Heart left ventricle (tissue), 16 donors: Measurements from ENCODE around the gene CNP. TPM values are rescaled to one million over a fixed set of nuclear protein-coding genes. Genes with fewer than 3 reads are reported as not detected.

Experiments
- ATAC-seq, 4 donors: fragments of 200-7000 bp; cut with Tn5 transposase; one replicate each; pipeline ENCODE4 v1.9.1; 2020 to 2022; ENCODE audit warnings: moderate library complexity in 4 of 4, mild to moderate bottlenecking in 3 of 4, moderate number of reproducible peaks in 1 of 4
- DNase-seq, 5 donors: peaks; one replicate each; pipeline ENCODE4 v3.0.0-alpha.2; 2020
- H3K27ac ChIP-seq, 12 donors: fragments of 200-600 bp; sonication (generic) in 4 of 12; one replicate each; pipeline versions ENCODE4 v1.5.0 to v1.8.0; 2016 to 2022; ENCODE audit warnings: mild to moderate bottlenecking in 2 of 12
- H3K27me3 ChIP-seq, 9 donors: fragments of 200-600 bp; sonication (generic) in 2 of 9; one replicate each; pipeline versions ENCODE4 v1.5.1 to v1.8.0; 2016 to 2022; ENCODE audit warnings: mild to moderate bottlenecking in 3 of 9
- H3K36me3 ChIP-seq, 9 donors: fragments of 200-600 bp; sonication (generic) in 2 of 9; one replicate each; pipeline versions ENCODE4 v1.5.0 to v1.8.0; 2018 to 2022; ENCODE audit warnings: mild to moderate bottlenecking in 2 of 9
- H3K4me1 ChIP-seq, 12 donors: fragments of 200-600 bp; sonication (generic) in 4 of 12; one replicate each; pipeline versions ENCODE4 v1.5.0 to v1.8.0; 2016 to 2022; ENCODE audit warnings: mild to moderate bottlenecking in 3 of 12
- H3K4me3 ChIP-seq, 12 donors: fragments of 200-600 bp; sonication (generic) in 4 of 12; one replicate each; pipeline versions ENCODE4 v1.5.0 to v1.8.0; 2017 to 2022; ENCODE audit warnings: mild to moderate bottlenecking in 9 of 12, moderate library complexity in 4 of 12
- H3K9me3 ChIP-seq, 12 donors: fragments of 200-600 bp; sonication (generic) in 4 of 12; one replicate each; pipeline versions ENCODE4 v1.5.0 to v1.8.0; 2016 to 2022; ENCODE audit warnings: mild to moderate bottlenecking in 1 of 12
- CTCF ChIP-seq, 12 donors: fragments of 200-600 bp; sonication (generic) in 4 of 12; IDR thresholded peaks; one replicate each; pipeline versions ENCODE4 v1.5.0 to v1.8.0; 2018 to 2022; ENCODE audit warnings: antibody characterized with exemption in 12 of 12, mild to moderate bottlenecking in 5 of 12
- POLR2A ChIP-seq, 2 donors: fragments of 450-650 bp; IDR thresholded peaks; one replicate each; pipeline ENCODE4 v1.6.1; 2017; ENCODE audit warnings: antibody characterized with exemption in 2 of 2, mild to moderate bottlenecking in 2 of 2, moderate library complexity in 2 of 2
- WGBS, 4 donors: extraction: QIAGEN DNeasy Blood & Tissue Kit in 2 of 4; methylation state at CpG; one replicate each; pipeline versions ENCODE4 v1.1.5 to v1.1.7; 2013 to 2018; 5-methylcytosine and 5-hydroxymethylcytosine counted together
- intact Hi-C, 10 donors: fragments of 100-400 bp; cut with DNase I; formaldehyde crosslinking; loops; one replicate each; pipeline versions ENCODE4 v1.11.1 to v1.14.2; 2022
- polyA plus RNA-seq, 2 donors: library from polyadenylated mRNA; stranded (reverse); fragments of 200-250 nt; gene quantifications; one replicate each; pipeline ENCODE4 v1.2.3, GENCODE V29; 2013
- total RNA-seq, 9 donors: library from RNA; depleted of rRNA in 2 of 9; stranded (reverse); fragments of >200 nt in 2 of 9; fragmentation: NEBNext Ultra II Directional in 3 of 9; extraction: Animal tissue kit (Norgen Biotek cat#: 25700) in 3 of 9; gene quantifications; one replicate each; pipeline versions ENCODE4 v1.1.0 to v1.2.4, GENCODE V29; 2016 to 2023
- donor health status: ischemic (EF 13 %, LVEDD 7.1; RV severe dilation, severe dysfunction).
- donor health status: healthy with polysubstance abuse.
- donor health status: DM: no; HTN: yes; CAD: no.
- donor health status: DM: no; HTN: no; CAD: no.
- donor health status: ischemic (EF 25% LVEDD 6.9; RV normal size, moderate dysfunction).
- donor health status: ischemic (EF 25% LVEDD 5.7; RV mildly dilated, moderate dysfunction).
- donor health status: healthy.
- donor health status: DM: yes; HTN: yes; CAD: no.
- donor health status: ischemic (EF 35%, LVEDD 5.7; RV mildly dilated, moderate dysfunction).
- donor health status: nonischemic (EF 11% LVEDD 7.7; RV severe dilation, severe dysfunction).
- donor health status: DM: yes; HTN: yes; CAD: no.
- donor health status: PGD.
- donor health status: ischemic (EF 29% LVEDD 5.4; RV normal size, mild dysfunction).
- donor health status: nonischemic (EF 23%, LVEDD 6.1; RV moderate dilation, normal function).

Gene CNP
- total and polyA plus RNA-seq, 11 donors: 19.3 to 49.1 (median 27.5) TPM

- DNase-seq (peak in 1 of 5 donors; percentile 26), ATAC-seq (peak; percentile 28 to 59 (median 40))
- Histone ChIP-seq H3K4me3 (no peak overlapping the region), H3K27me3 (no peaks in the 10 kb centered on the region), H3K4me1 (peaks cover 0 to 8% (median 5%) of the 10 kb centered on the region in 12 donors), H3K36me3 (no peaks in the 10 kb centered on the region), H3K27ac (no peak overlapping the region), H3K9me3 (no peaks in the 10 kb centered on the region)
- 42 to 51% (median 46%) methylated on average over 16 to 17 of the region's 17 CpGs for WGBS, 4 donors
- TF ChIP-seq CTCF (IDR thresholded peaks at IDR 0.05) (peak in 8 of 12 donors; percentile 11 to 41 (median 34)), POLR2A (IDR thresholded peaks at IDR 0.05) (no peak)
- intact Hi-C loops: loop anchor here in 6 of 10 donors (2.0 to 10.0 kb wide), 5 partner anchors 105 to 225 kb away; partner anchors contain the start of gene HAP1 (in 1 of the 6)
Observed at GRCh38 chr17:41959336-41960095, 7.1 kb upstream of the CNP start.

GRCh38 chr17:41962111-41962510 is 4.5 kb upstream of the CNP start:
- no peak for DNase-seq
- TF ChIP-seq CTCF (IDR thresholded peaks at IDR 0.05): no peak
- no peak for TF ChIP-seq POLR2A (IDR thresholded peaks at IDR 0.05)
- Histone ChIP-seq H3K9me3 (no peaks in the 10 kb centered on the region), H3K4me1 (peaks cover 0 to 20% (median 16%) of the 10 kb centered on the region in 12 donors), H3K27me3 (no peaks in the 10 kb centered on the region), H3K27ac (no peak overlapping the region), H3K4me3 (no peak overlapping the region), H3K36me3 (no peaks in the 10 kb centered on the region)
- ATAC-seq: no peak
- WGBS, 4 donors: 87 to 93% (median 89%) methylated on average over 3 to 5 of the region's 5 CpGs
- intact Hi-C loops: loop anchor here in 7 of 10 donors (2.0 to 10.0 kb wide), 6 partner anchors 63 to 155 kb away; no protein-coding TSS in a partner anchor

GRCh38 chr17:41962768-41963434 is 3.7 kb upstream of the CNP start:
- H3K36me3 ChIP-seq: peaks cover 0 to under 1% (median 0%) of the 10 kb centered on the region in 9 donors
- peak; percentile 73 to 83 (median 79) for DNase-seq
- no peaks in the 10 kb centered on the region for H3K27me3 ChIP-seq
- no peak overlapping the region for H3K27ac ChIP-seq
- peaks cover 0 to 28% (median 22%) of the 10 kb centered on the region in 12 donors for H3K4me1 ChIP-seq
- peak; percentile 78 to 90 (median 86) for TF ChIP-seq CTCF (IDR thresholded peaks at IDR 0.05)
- no peak for TF ChIP-seq POLR2A (IDR thresholded peaks at IDR 0.05)
- no peaks in the 10 kb centered on the region for H3K9me3 ChIP-seq
- WGBS, 4 donors: 23 to 33% (median 28%) methylated on average over 4 to 9 of the region's 9 CpGs
- intact Hi-C loops: loop anchor here in 8 of 10 donors (1.0 to 10.0 kb wide), 7 partner anchors 62 to 154 kb away; no protein-coding TSS in a partner anchor
- ATAC-seq: peak; percentile 24 to 36 (median 24)
- no peak overlapping the region for H3K4me3 ChIP-seq
